IMR-90 (cell line): ENCODE measurements around the gene ECM1. TPM values are rescaled to one million over a fixed set of nuclear protein-coding genes. Genes with fewer than 3 reads are reported as not detected.

ENCODE experiments used
- ATAC-seq: fragments of 200-7000 bp; cut with Tn5 transposase; 2 replicates; pipeline ENCODE4 v1.9.1; 2020; ENCODE audit warnings: low read depth, mild to moderate bottlenecking, moderate library complexity
- BruUV-seq: library from RNA; stranded (reverse); fragments of 400-500 nt; replicated peaks from 2 replicates; lab custom pipeline; 2021; lab: Mats Ljungman, UMichigan
- CTCF ChIA-PET: fragments of 300-600 bp; formaldehyde crosslinking; extraction: SDS; loops from one replicate; lab custom pipeline; 2021; ENCODE audit warnings: antibody characterized with exemption; lab: Yijun Ruan, JAX
- POLR2A ChIA-PET: fragments of 300-600 bp; sonication (Branson Sonifier 250); formaldehyde crosslinking; loops from one replicate; lab custom pipeline; 2022; ENCODE audit warnings: antibody characterized with exemption; ENCODE audit not compliant: unreplicated experiment; lab: Charles Lee
- DNase-seq: peaks from one replicate; pipeline ENCODE4 v3.0.0; 2013
- H2AFZ ChIP-seq: replicated peaks from 2 replicates; pipeline ENCODE3; 2013; ENCODE audit warnings: low read length, mild to moderate bottlenecking; ENCODE audit not compliant: poor library complexity
- H2AK5ac ChIP-seq: 2 replicates; pipeline ENCODE4 v1.6.1; 2013; ENCODE audit warnings: low read depth, low read length, inconsistent platforms
- H2AK9ac ChIP-seq: replicated peaks from 2 replicates; pipeline ENCODE3; 2013; ENCODE audit warnings: mild to moderate bottlenecking, low read depth, low read length, moderate library complexity; ENCODE audit not compliant: poor library complexity
- H2BK120ac ChIP-seq: 2 replicates; pipeline ENCODE4 v1.6.1; 2013; ENCODE audit warnings: low read depth, low read length, inconsistent platforms
- H2BK15ac ChIP-seq: 3 replicates; pipeline ENCODE4 v1.6.1; 2013; ENCODE audit warnings: low read depth, low read length, inconsistent platforms
- H2BK20ac ChIP-seq: 2 replicates; pipeline ENCODE4 v1.6.1; 2013; ENCODE audit warnings: low read depth, mild to moderate bottlenecking, inconsistent platforms, low read length, moderate library complexity
- H2BK5ac ChIP-seq: 2 replicates; pipeline ENCODE4 v1.6.1; 2013; ENCODE audit warnings: mild to moderate bottlenecking, low read depth, low read length, inconsistent platforms; ENCODE audit not compliant: poor library complexity, severe bottlenecking
- H3K14ac ChIP-seq: replicated peaks from 2 replicates; pipeline ENCODE4 v1.6.1; 2013; ENCODE audit warnings: low read depth, low read length, inconsistent platforms
- H3K18ac ChIP-seq: 2 replicates; pipeline ENCODE4 v1.6.1; 2013; ENCODE audit warnings: low read depth, low read length, control low read depth
- H3K23ac ChIP-seq: 2 replicates; pipeline ENCODE4 v1.6.1; 2013; ENCODE audit warnings: low read depth, low read length, inconsistent platforms
- H3K27ac ChIP-seq: 2 replicates; pipeline ENCODE4 v1.5.1; 2013; ENCODE audit warnings: mild to moderate bottlenecking, control low read depth, low read length; ENCODE audit not compliant: insufficient read depth
- H3K27me3 ChIP-seq: 2 replicates; pipeline ENCODE4 v1.6.1; 2013; ENCODE audit warnings: low read length; ENCODE audit not compliant: control insufficient read depth, insufficient read depth
- H3K36me3 ChIP-seq: 2 replicates; pipeline ENCODE4 v1.6.1; 2013; ENCODE audit warnings: low read length, mixed read lengths; ENCODE audit not compliant: control insufficient read depth, insufficient read depth
- H3K4ac ChIP-seq: 2 replicates; pipeline ENCODE4 v1.6.1; 2013; ENCODE audit warnings: low read depth, low read length, inconsistent platforms
- H3K4me1 ChIP-seq: 2 replicates; pipeline ENCODE4 v1.6.1; 2013; ENCODE audit warnings: low read length, mixed read lengths; ENCODE audit not compliant: control insufficient read depth, insufficient read depth
- H3K4me2 ChIP-seq: 2 replicates; pipeline ENCODE4 v1.6.1; 2013; ENCODE audit warnings: low read depth, mild to moderate bottlenecking, control low read depth, low read length, moderate library complexity
- H3K4me3 ChIP-seq: 2 replicates; pipeline ENCODE4 v1.5.1; 2013; ENCODE audit warnings: low read depth, mild to moderate bottlenecking, control low read depth, low read length, moderate library complexity; ENCODE audit not compliant: insufficient read depth
- H3K56ac ChIP-seq: 2 replicates; pipeline ENCODE4 v1.6.1; 2013; ENCODE audit warnings: low read length, inconsistent platforms; ENCODE audit not compliant: insufficient read depth; ENCODE audit errors: extremely low read depth
- H3K79me1 ChIP-seq, 2 experiments: 2 replicates each; pipeline ENCODE4 v1.6.1; 2013; ENCODE audit warnings: low read length in 2 of 2, inconsistent platforms in 1 of 2, low read depth in 1 of 2
- H3K9ac ChIP-seq: 2 replicates; pipeline ENCODE4 v1.6.1; 2013; ENCODE audit warnings: low read depth, low read length, control low read depth
- H3K9me1 ChIP-seq: 2 replicates; pipeline ENCODE4 v1.6.1; 2013; ENCODE audit warnings: low read length, inconsistent platforms; ENCODE audit not compliant: insufficient read depth
- H3K9me3 ChIP-seq: 2 replicates; pipeline ENCODE4 v1.6.1; 2013; ENCODE audit warnings: low read length; ENCODE audit not compliant: control insufficient read depth, insufficient read depth
- H4K20me1 ChIP-seq: 2 replicates; pipeline ENCODE4 v1.6.1; 2013; ENCODE audit warnings: low read length, inconsistent platforms; ENCODE audit not compliant: insufficient read depth
- H4K5ac ChIP-seq: 2 replicates; pipeline ENCODE4 v1.6.1; 2013; ENCODE audit warnings: mild to moderate bottlenecking, low read depth, low read length, control low read depth
- H4K8ac ChIP-seq, 2 experiments: 2 replicates each; pipeline ENCODE4 v1.6.1; 2013; ENCODE audit warnings: low read depth in 2 of 2, low read length in 2 of 2, control low read depth in 1 of 2, inconsistent platforms in 1 of 2
- H4K91ac ChIP-seq: 2 replicates; pipeline ENCODE4 v1.6.1; 2013; ENCODE audit warnings: low read depth, low read length, inconsistent platforms; ENCODE audit not compliant: insufficient read depth
- CHD1 ChIP-seq: IDR thresholded peaks from 2 replicates; pipeline ENCODE4 v1.6.1; 2012; ENCODE audit warnings: low read depth, low read length, improper control_type of control experiment
- MXI1 ChIP-seq: IDR thresholded peaks from 2 replicates; pipeline ENCODE4 v1.6.1; 2012; ENCODE audit warnings: low read depth, mild to moderate bottlenecking, low read length, moderate library complexity, borderline replicate concordance
- WGBS, 2 experiments: methylation state at CpG; one replicate each; pipeline versions ENCODE4 v1.1.5 to v1.1.7; 2013; ENCODE audit warnings: missing lambda C conversion rate in 2 of 2; ENCODE audit not compliant: insufficient read length in 1 of 2; ENCODE audit errors: extremely low coverage in 2 of 2; 5-methylcytosine and 5-hydroxymethylcytosine counted together
- dilution Hi-C: fragments of 300-500 bp; cut with HindIII; formaldehyde crosslinking; loops from one replicate; pipeline ENCODE4 v1.14.3; 2018; ENCODE audit warnings: low sequenced_read_pairs; ENCODE audit not compliant: unreplicated experiment
- in situ Hi-C: fragments of 300-500 bp; cut with MboI; formaldehyde crosslinking; loops from 3 replicates; pipeline ENCODE4 v1.14.3; 2019; ENCODE audit warnings: low sequenced_read_pairs, inconsistent platforms, mixed read lengths
- intact Hi-C: fragments of 100-400 bp; cut with micrococcal nuclease; formaldehyde crosslinking; loops from 2 replicates; pipeline ENCODE4 v1.10.0; 2022
- polyA plus RNA-seq, 3 experiments: library from polyadenylated mRNA; depleted of rRNA; stranded (reverse); fragments of >200 nt; gene quantifications; 2 replicates each; pipeline ENCODE4 v1.2.3, GENCODE V29; 2012; ENCODE audit warnings: low replicate concordance in 1 of 3
- total RNA-seq: library from RNA; depleted of rRNA; stranded (reverse); fragments of >200 nt; gene quantifications from 2 replicates; pipeline ENCODE4 v1.2.3, GENCODE V29; 2012

Gene ECM1
- total and polyA plus RNA-seq, 2 of the 4 experiments (the other 2 are of a cell fraction) = 20.1 to 230 TPM

- H4K8ac ChIP-seq = no peak overlapping the region
- WGBS, 2 experiments = no CpG with 5 or more reads among the region's 10 CpGs
- no peak overlapping the region for H3K18ac ChIP-seq
- no peak overlapping the region for H2BK20ac ChIP-seq
- H4K5ac ChIP-seq = no peak overlapping the region
- H2BK15ac ChIP-seq = no peak overlapping the region
- TF ChIP-seq MXI1 (no peak), CHD1 (no peak)
- H3K23ac ChIP-seq = no peak overlapping the region
- H3K79me1 ChIP-seq = peaks cover 3 to 4% of the 10 kb centered on the region in 2 experiments; a peak in 1 of 4 replicates
- no TSS peak for BruUV-seq
- H2BK120ac ChIP-seq = no peak overlapping the region
- DNase-seq (no peak), ATAC-seq (no peak)
- peaks cover 29% of the 10 kb centered on the region for H3K36me3 ChIP-seq
- H2BK5ac ChIP-seq = no peak overlapping the region
- H3K4me3 ChIP-seq = no peak overlapping the region
- H3K9ac ChIP-seq = no peak overlapping the region
- CTCF ChIA-PET = no interaction called here
- no peaks in the 10 kb centered on the region for H3K27me3 ChIP-seq
- POLR2A ChIA-PET = no interaction called here
- H4K91ac ChIP-seq = no peak overlapping the region
- intact Hi-C loops (no loop called here), in situ Hi-C loops (no loop called here), dilution Hi-C loops (no loop called here)
- H3K4ac ChIP-seq = no peak overlapping the region
- H4K20me1 ChIP-seq = no peaks in the 10 kb centered on the region
- H2AK5ac ChIP-seq = no peak overlapping the region
- peaks cover 9% of the 10 kb centered on the region for H3K9me1 ChIP-seq
- no peak overlapping the region for H3K27ac ChIP-seq
- H3K4me1 ChIP-seq = peaks cover 6% of the 10 kb centered on the region; the same call in 1 of the 2 replicates
- H3K9me3 ChIP-seq = no peaks in the 10 kb centered on the region
- no peak overlapping the region for H3K4me2 ChIP-seq
- H3K14ac ChIP-seq = no peak overlapping the region
- no peak overlapping the region for H2AK9ac ChIP-seq
- no peak overlapping the region for H2AFZ ChIP-seq
- no peak overlapping the region for H3K56ac ChIP-seq
These were observed 35.2 kb upstream of the ECM1 start for GRCh38 chr1:150472601-150473200.
